Stimulated activated CD4-positive, alpha-beta T cell treated with anti-CD3 and anti-CD28 coated beads, TNF-alpha, amount 100 ng/mL, for 48 hours (primary cell): ENCODE results near the gene CRYZL1.

ENCODE experiments used
- DNase-seq, 3 donors: peaks; one replicate each; pipeline ENCODE4 v3.0.0-alpha.2; 2020; ENCODE audit warnings: low read depth in 3 of 3

CRYZL1 gene

GRCh38 chr21:33541105-33541711 is 100.3 kb downstream of the CRYZL1 start:
- DNase-seq, result peak in 1 of 3 donors; percentile 14

- DNase-seq, result no peak
Observed at GRCh38 chr21:33540711-33541104, 100.8 kb downstream of the CRYZL1 start.

GRCh38 chr21:33539616-33540015 is 101.9 kb downstream of the CRYZL1 start:
- no peak for DNase-seq
